ENCODE results near the gene ROCK2.

Gene ROCK2

GRCh38 chr2:11367170-11367730 is 22.8 kb upstream of the ROCK2 start:
- Histone ChIP-seq H3K4me3 (ENCODE audit: low read depth in 1 of 2, low read length in 1 of 2) (no peak overlapping the region), H3K27me3 (no peaks in the 10 kb centered on the region), H3K27ac (no peak overlapping the region), H3K36me3 (no peaks in the 10 kb centered on the region), H3K4me1 (ENCODE audit: control insufficient read depth in 1 of 2, insufficient read depth in 1 of 2, low read depth in 1 of 2, low read length in 1 of 2) (no peaks in the 10 kb centered on the region), H3K9me3 (no peaks in the 10 kb centered on the region)
- TF ChIP-seq CTCF (IDR thresholded peaks at IDR 0.05), result no peak

- H3K9me3 ChIP-seq, result no peaks in the 10 kb centered on the region
- H3K27me3 ChIP-seq, result no peaks in the 10 kb centered on the region
Observed at GRCh38 chr2:11366326-11366741, 21.9 kb upstream of the ROCK2 start.

GRCh38 chr2:11365096-11365879 is 20.9 kb upstream of the ROCK2 start:
- H3K27ac ChIP-seq, result no peak overlapping the region
- H3K27me3 ChIP-seq, result no peaks in the 10 kb centered on the region
- no peak overlapping the region for H3K4me3 ChIP-seq (ENCODE audit: low read depth in 1 of 2, low read length in 1 of 2)
- no peaks in the 10 kb centered on the region for H3K4me1 ChIP-seq (ENCODE audit: control insufficient read depth in 1 of 2, insufficient read depth in 1 of 2, low read depth in 1 of 2, low read length in 1 of 2)
- no peaks in the 10 kb centered on the region for H3K36me3 ChIP-seq
- TF ChIP-seq CTCF (IDR thresholded peaks at IDR 0.05), result no peak
- H3K9me3 ChIP-seq, result no peaks in the 10 kb centered on the region

More at GRCh38 chr2:11366326-11366741, 21.9 kb upstream of the ROCK2 start:
- H3K36me3 ChIP-seq, result no peaks in the 10 kb centered on the region
- H3K4me1 ChIP-seq (ENCODE audit: control insufficient read depth in 1 of 2, insufficient read depth in 1 of 2, low read depth in 1 of 2, low read length in 1 of 2), result no peaks in the 10 kb centered on the region
- no peak overlapping the region for H3K27ac ChIP-seq
- no peak overlapping the region for H3K4me3 ChIP-seq (ENCODE audit: low read depth in 1 of 2, low read length in 1 of 2)
- no peak for TF ChIP-seq CTCF (IDR thresholded peaks at IDR 0.05)

GRCh38 chr2:11364565-11364887 is 20.1 kb upstream of the ROCK2 start:
- no peak overlapping the region for H3K27ac ChIP-seq
- no peaks in the 10 kb centered on the region for H3K27me3 ChIP-seq
- no peaks in the 10 kb centered on the region for H3K9me3 ChIP-seq
- TF ChIP-seq CTCF (IDR thresholded peaks at IDR 0.05), result no peak
- H3K4me1 ChIP-seq (ENCODE audit: control insufficient read depth in 1 of 2, insufficient read depth in 1 of 2, low read depth in 1 of 2, low read length in 1 of 2), result no peaks in the 10 kb centered on the region
- no peaks in the 10 kb centered on the region for H3K36me3 ChIP-seq
- H3K4me3 ChIP-seq (ENCODE audit: low read depth in 1 of 2, low read length in 1 of 2), result no peak overlapping the region

- Histone ChIP-seq H3K9me3 (no peaks in the 10 kb centered on the region), H3K4me1 (ENCODE audit: control insufficient read depth in 1 of 2, insufficient read depth in 1 of 2, low read depth in 1 of 2, low read length in 1 of 2) (no peaks in the 10 kb centered on the region)
- TF ChIP-seq CTCF (IDR thresholded peaks at IDR 0.05), result no peak
Observed at GRCh38 chr2:11363868-11364564, 19.6 kb upstream of the ROCK2 start.

More at GRCh38 chr2:11363868-11364564, 19.6 kb upstream of the ROCK2 start:
- Histone ChIP-seq H3K27me3 (no peaks in the 10 kb centered on the region), H3K4me3 (ENCODE audit: low read depth in 1 of 2, low read length in 1 of 2) (no peak overlapping the region), H3K36me3 (no peaks in the 10 kb centered on the region), H3K27ac (no peak overlapping the region)

Measured in neutrophil (primary cell).